ENCODE measurements around the gene TRMT1.

Gene TRMT1

GRCh38 chr19:13101590-13102415 is 14.7 kb downstream of the TRMT1 start:
- no peak for FAIRE-seq

- FAIRE-seq = no peak
These were observed 15.5 kb downstream of the TRMT1 start for GRCh38 chr19:13100841-13101589.

GRCh38 chr19:13100031-13100588 is 16.4 kb downstream of the TRMT1 start:
- no peak for FAIRE-seq

- no peak for FAIRE-seq
These were observed 17.2 kb downstream of the TRMT1 start for GRCh38 chr19:13099073-13099999.

GRCh38 chr19:13098277-13099072 is 18.1 kb downstream of the TRMT1 start:
- FAIRE-seq = no peak

- FAIRE-seq = no peak
These were observed 18.9 kb downstream of the TRMT1 start for GRCh38 chr19:13097463-13098258.

- FAIRE-seq = no peak
These were observed 19.5 kb downstream of the TRMT1 start for GRCh38 chr19:13097033-13097462.

GRCh38 chr19:13095934-13096927 is 20.3 kb downstream of the TRMT1 start:
- no peak for FAIRE-seq

- no peak for FAIRE-seq
These were observed 21.2 kb downstream of the TRMT1 start for GRCh38 chr19:13095393-13095784.

- no peak for FAIRE-seq
These were observed 21.7 kb downstream of the TRMT1 start for GRCh38 chr19:13094771-13095392.

GRCh38 chr19:13094106-13094504 is 22.4 kb downstream of the TRMT1 start:
- FAIRE-seq = no peak

- no peak for FAIRE-seq
These were observed 23.0 kb downstream of the TRMT1 start for GRCh38 chr19:13093407-13094105.

- FAIRE-seq = no peak
These were observed 23.8 kb downstream of the TRMT1 start for GRCh38 chr19:13092606-13093235.

- FAIRE-seq = no peak
These were observed 24.4 kb downstream of the TRMT1 start for GRCh38 chr19:13092158-13092543.

- no peak for FAIRE-seq
These were observed 25.0 kb downstream of the TRMT1 start for GRCh38 chr19:13091400-13092157.

GRCh38 chr19:13090511-13091231 is 25.9 kb downstream of the TRMT1 start:
- FAIRE-seq = no peak
